Coronary artery (tissue), 2 donors: ENCODE data around the gene TPSB2.

Experiments used
- DNase-seq: peaks from one replicate; pipeline ENCODE4 v3.0.0-alpha.2; 2017; ENCODE audit warnings: low spot score
- H3K27ac ChIP-seq, 2 donors: fragments of 200-600 bp; sonication (generic); one replicate each; pipeline ENCODE4 v1.5.1; 2016 to 2019
- H3K4me3 ChIP-seq: fragments of 200-600 bp; sonication (generic); 2 replicates; pipeline ENCODE4 v1.5.1; 2016; ENCODE audit warnings: mild to moderate bottlenecking, moderate library complexity
- CTCF ChIP-seq: fragments of 200-600 bp; sonication (generic); IDR thresholded peaks from one replicate; pipeline ENCODE4 v1.5.1; 2019; ENCODE audit warnings: antibody characterized with exemption

Gene TPSB2

GRCh38 chr16:1216681-1217400 is 13.1 kb downstream of the TPSB2 start:
- DNase-seq = no peak
- H3K4me3 ChIP-seq = no peak overlapping the region
- no peak for TF ChIP-seq CTCF
- H3K27ac ChIP-seq = no peak overlapping the region

GRCh38 chr16:1216296-1216619 is 13.7 kb downstream of the TPSB2 start:
- DNase-seq = no peak
- no peak for TF ChIP-seq CTCF
- Histone ChIP-seq H3K4me3 (no peak overlapping the region), H3K27ac (no peak overlapping the region)

GRCh38 chr16:1215574-1216295 is 14.2 kb downstream of the TPSB2 start:
- no peak for DNase-seq
- no peak for TF ChIP-seq CTCF

GRCh38 chr16:1214719-1215118 is 15.3 kb downstream of the TPSB2 start:
- DNase-seq = no peak
- Histone ChIP-seq H3K27ac (no peak overlapping the region), H3K4me3 (no peak overlapping the region)
- no peak for TF ChIP-seq CTCF

More at GRCh38 chr16:1215574-1216295, 14.2 kb downstream of the TPSB2 start:
- no peak overlapping the region for H3K27ac ChIP-seq
- H3K4me3 ChIP-seq = no peak overlapping the region

- no peak for TF ChIP-seq CTCF
- Histone ChIP-seq H3K4me3 (no peak overlapping the region), H3K27ac (no peak overlapping the region)
- no peak for DNase-seq
Measured at GRCh38 chr16:1213796-1214372, 16.1 kb downstream of the TPSB2 start.

- DNase-seq = no peak
- Histone ChIP-seq H3K27ac (no peak overlapping the region), H3K4me3 (no peak overlapping the region)
- TF ChIP-seq CTCF = no peak
Measured at GRCh38 chr16:1213231-1213630, 16.8 kb downstream of the TPSB2 start.
